HG03521 (cell line): ENCODE measurements around the gene CTDSPL2.
"Not testable (repeated sequence)": the region's sequence is repeated elsewhere in the genome, so short reads cannot be mapped to it uniquely, and the experiment has no call there.

Experiments used
- ATAC-seq: cut with Tn5 transposase; IDR thresholded peaks from one replicate; pipeline ENCODE4 v1.9.1; 2021; ENCODE audit warnings: mild to moderate bottlenecking, moderate library complexity; ENCODE audit not compliant: unreplicated experiment

CTDSPL2 gene

DNA sequence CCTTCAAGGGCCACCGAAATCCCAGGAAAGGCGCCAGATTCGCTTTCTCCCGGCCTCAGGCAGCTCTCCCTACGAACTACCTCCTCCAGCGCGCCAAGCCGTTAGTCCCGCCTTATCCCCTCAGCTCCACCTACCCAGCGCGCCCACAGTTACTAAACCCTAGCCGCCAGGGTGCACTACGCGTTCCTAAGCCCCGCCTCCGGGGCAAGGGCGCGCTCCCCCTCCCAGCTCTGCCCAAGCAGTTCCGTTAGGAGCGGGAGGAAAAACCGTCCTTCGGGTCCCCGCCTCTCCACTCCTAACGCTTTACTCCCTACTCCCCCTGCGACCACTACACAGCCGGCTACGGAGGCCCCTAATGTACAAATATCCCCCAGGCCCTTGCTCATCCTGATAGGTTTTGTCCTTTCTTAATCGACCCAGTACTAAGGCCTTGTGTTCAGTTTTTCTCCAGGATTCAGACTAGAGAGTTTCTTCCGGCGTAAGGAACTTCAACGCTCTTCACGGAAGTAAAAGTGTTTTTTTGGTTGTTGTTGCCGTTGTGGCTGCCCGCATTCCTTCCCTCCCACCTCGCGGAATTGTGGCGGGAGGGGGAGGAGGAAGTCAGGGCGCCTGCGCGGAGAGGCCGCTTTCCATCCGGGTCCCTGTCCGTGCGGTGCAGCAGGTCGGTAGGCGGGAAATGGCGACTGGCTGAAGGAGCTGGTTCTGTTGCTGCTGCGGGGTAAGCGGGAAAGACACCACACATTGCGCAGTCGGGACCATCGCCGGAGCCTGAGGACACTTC lies at the start of gene CTDSPL2:
CTDSPL2 (plus strand) TSS at position 655 of the 781 bp plus-strand sequence. CDS start 31,386 bp downstream, outside the sequence.
- peak; percentile 86 for ATAC-seq

GRCh38 chr15:44381236-44381635 lies 46.2 kb upstream of the CTDSPL2 start:
- no peak for ATAC-seq

GRCh38 chr15:44385344-44385942 lies 42.0 kb upstream of the CTDSPL2 start:
- no peak for ATAC-seq

DNA sequence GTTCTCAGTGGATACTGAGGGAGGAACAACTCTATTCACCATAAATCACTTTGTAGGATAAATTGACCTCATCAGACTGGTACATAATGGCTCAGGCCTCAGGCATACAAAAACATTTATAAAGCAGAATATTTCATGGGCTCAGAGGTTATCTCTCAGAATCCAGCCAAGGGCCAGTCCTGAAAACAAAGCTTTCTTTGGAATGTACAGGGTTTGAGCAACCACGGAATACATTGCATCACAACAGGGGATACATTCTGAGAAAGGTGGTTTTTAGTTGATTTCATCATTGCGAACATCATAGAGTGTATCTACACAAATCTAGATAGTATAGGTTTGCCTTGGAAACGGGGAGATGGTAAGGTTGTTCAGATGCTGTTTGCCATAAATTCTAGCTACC lies 33.4 kb upstream of the CTDSPL2 start:
- ATAC-seq, result no peak

DNA sequence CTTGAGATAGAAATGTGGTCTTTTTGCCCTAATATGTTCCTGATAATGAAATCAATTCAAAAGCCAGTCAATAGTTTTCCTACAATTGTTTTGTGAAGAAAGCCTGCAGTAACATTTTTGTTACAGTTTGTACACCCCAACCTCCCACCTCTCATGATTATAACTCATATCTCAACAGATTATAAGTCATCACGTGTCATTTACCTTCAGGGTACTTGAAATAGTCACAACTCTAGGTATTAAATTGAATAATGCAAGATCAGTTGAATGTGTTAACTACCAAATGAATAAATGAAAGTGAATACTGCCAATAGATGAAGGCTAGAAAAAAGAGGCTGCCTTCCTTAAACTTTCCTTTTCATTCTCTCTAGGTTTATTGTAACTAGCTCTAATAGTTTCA lies 32.9 kb upstream of the CTDSPL2 start:
- ATAC-seq, result no peak

GRCh38 chr15:44397869-44398268 lies 29.6 kb upstream of the CTDSPL2 start:
- ATAC-seq, result no peak

- no peak for ATAC-seq
Measured at GRCh38 chr15:44414001-44414400, 13.4 kb upstream of the CTDSPL2 start.

DNA sequence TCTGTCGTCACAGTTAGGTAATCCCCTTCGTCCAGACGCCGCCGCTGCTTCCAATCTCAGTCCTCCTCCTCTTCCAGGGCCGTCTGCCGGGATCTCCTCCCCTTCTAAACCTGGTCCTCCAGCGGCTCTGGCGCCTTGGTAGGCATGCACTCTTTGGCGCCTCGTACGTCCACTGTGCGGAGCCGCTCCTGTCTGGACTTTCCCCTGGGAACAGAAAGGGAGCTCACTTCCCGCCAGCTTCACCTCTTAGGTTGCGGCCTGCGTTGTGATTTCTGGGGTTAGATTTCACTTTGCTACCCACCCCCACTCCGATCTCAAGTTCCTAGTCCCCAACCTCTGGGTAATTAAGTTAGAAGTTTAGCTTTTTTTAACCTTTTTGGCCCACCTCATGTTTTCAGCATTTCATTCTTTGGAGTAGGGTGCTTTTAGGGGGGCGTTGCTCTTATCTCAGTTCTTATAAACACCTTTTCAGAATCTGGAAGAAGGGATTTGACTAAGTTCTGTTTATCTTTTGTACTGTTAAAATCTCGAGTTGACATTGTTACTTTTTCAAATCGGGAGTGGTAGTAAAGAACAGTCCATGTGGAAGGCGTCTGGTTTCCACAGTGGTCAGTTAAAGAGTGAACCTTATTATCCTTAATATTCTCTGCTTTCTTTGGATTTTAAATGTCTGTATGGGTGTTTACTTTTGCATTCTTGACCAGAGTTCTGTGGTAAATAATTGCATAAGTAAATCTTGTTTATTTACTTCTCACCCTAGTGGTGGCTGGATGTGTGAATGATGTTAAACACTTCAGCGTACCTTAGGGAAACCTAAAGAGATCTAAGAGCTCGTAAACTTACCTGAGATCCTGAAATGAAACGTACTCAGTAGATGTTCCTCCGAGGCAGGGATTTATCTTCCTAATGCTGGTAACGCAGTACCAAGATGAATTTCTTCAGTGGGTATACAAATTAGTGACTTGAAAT lies 611 bp downstream of the CTDSPL2 start:
- peak; percentile 20 for ATAC-seq

DNA sequence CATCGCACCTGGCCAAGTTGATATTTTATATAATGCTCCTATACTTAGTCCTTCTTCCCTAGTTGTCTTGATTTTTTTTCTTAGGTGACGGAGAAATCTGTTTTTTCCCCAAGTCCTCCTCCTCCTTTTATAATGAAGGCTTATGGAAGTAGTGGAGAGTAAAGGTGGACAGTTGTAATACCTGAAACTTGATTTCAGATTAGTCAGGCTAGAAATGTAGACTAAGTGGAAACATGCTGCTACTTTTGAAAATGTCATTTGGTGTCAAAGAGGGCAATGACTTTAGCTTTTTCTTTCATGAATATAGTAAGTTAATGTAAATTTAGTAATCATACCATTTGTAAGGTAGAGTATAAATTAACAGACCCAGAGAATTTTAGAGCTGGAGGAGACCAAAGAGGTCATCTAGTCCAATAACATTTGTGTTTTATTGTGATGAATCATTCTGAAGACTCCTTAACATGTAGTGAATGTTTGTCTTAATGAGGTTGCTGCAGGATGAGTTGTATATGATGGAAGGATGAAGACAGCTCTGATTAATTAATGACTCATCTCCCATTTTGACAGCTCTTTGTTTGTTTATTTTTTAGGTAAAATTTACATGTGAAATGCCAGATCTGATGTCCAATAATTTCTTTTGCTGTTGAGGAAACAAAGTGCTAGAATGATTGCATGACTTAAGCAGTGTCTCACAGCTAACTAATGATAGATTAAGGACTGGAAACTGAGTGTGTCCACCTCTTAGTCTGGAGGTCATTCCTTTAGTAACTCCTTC lies 8.7 kb downstream of the CTDSPL2 start:
- ATAC-seq, result no peak

DNA sequence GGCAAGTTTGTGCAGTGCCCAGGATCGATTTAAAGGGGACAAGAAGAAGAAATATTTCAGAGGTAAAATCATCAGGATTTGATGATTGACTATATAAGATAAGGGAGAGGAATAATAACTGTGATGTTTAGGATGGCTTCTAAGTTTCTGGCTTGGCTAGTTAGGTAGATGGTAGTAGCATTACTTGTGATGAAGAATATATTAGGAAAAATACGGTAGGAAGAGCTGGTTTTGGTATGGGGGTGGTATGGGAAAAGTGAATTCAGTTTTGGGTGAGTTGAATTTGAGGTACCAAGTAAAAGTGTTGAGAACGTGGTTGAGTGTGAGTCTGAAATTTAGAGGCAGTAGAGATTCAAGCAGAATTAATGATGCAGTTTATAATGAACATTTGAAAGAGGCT lies 11.0 kb downstream of the CTDSPL2 start:
- no peak for ATAC-seq

DNA sequence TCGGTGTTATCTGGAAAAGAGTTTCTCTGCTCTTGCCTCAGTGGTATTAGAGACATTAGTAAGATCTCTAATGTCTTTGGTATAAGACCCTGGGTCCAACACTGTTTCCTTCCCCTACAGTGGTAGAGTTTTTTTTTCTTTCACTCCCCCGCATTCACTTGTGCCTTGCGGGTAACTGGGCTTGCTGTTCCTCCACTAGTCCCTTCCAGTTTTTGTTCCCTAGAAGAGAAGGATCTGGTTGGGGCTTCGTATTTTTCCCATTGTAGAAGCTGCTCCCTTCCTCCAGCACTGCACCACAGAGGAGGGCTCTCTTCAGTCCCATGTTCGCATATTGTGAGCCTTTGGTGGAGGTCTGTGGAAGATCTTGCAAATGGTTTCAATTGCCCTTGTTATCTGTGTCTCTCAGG lies 13.7 kb downstream of the CTDSPL2 start:
- no peak for ATAC-seq

- ATAC-seq, result no peak
Measured at GRCh38 chr15:44443515-44443914, 16.1 kb downstream of the CTDSPL2 start.

DNA sequence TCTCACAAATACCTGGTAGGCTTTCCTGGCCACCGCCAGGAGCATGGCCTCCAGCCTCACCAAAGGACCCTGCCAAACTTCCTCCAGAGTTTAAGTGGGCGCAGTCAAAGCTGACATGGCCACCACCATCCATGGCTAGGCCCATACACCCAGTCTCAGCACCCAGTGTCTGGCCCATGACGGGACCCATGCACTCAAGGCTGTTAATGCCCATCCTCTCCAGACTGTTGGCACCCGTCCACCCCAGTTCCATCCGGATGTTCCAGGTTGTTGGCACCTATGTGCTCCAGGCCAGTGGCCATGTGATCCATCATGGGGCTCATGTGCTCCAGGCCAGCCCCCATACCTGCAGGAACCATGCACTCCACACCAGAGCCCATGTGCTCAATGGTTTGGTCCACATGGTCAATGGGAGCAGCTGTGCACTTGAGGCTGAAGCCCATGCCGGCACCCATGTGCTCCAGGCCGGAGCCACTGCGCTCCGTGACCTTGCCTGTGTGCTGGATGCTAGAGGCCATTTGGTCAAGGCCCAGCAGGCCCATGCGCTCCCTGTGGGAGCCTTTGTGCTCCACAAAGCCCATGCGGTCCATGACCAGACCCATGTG lies 20.4 kb downstream of the CTDSPL2 start:
- no peak for ATAC-seq

DNA sequence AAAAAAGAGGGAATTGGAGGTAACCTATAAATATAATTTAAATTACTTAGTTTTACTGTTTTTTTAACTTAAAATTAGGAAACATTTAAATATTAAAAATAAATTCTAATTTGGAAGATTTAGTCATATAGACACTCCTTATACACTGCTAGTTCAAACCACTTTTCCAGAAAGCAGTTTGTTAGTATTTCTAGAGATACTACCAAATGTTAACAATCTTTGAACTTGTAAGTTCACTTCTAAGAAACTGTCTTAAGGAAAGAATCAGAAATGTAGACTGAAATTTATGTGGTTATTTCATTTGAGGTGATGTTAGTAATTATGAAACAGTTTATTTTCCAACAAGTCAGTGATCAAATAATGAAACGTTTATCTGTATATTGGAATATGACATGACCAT lies 22.7 kb downstream of the CTDSPL2 start:
- ATAC-seq, result no peak

GRCh38 chr15:44453578-44454283 lies 26.3 kb downstream of the CTDSPL2 start:
- not testable (repeated sequence) for ATAC-seq

DNA sequence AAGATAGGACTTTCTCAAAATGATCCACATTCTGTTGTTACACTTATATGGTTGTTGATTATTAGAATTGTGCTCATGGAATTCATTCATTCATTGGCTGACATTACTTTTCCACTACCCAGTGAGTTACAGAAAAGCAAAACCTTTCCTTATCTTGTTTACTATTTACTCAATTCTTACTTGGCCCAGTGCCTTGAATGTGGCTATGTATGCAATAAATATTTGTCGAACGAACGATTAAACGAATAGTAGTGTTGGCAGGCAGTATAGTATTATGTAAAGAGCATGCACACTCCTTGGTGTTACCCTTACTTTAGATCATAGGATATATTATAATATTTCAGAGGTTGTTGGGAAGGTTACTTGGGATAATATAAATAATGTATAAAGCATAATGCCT lies 31.0 kb downstream of the CTDSPL2 start:
- no peak for ATAC-seq

GRCh38 chr15:44468709-44469385 lies 41.4 kb downstream of the CTDSPL2 start:
- no peak for ATAC-seq

GRCh38 chr15:44471885-44472455 lies 44.5 kb downstream of the CTDSPL2 start:
- no peak for ATAC-seq

GRCh38 chr15:44479343-44479742 lies 51.9 kb downstream of the CTDSPL2 start:
- no peak for ATAC-seq
